ENCODE results near the gene ABCG1.
A peak's percentile ranks its signal among the peaks of the same experiment; 100 is the strongest.

Gene ABCG1

DNA sequence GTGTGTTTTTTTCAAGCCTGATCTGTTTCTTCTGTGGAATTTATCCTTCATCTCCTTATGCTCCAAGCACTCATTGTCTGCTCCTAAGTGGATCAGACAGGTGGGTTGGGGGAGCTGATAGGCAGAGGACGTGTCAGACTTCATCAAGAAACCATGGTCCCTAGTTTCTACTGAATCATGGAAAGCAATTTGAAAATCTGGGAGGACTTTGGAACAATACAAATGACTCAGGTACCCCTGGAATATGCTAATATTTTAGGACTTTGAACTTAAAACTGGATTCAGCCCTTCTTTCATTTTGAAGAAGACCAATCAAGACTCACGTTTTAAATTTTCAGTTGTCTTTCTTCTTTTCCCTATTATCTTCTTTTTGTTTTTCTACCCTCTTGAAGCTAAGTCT, 7.7 kb downstream of the ABCG1 start:
- in situ Hi-C loops (cut with HindIII; ENCODE audit: low sequenced_read_pairs) = no loop called here
- TF ChIP-seq, protein P1, sequence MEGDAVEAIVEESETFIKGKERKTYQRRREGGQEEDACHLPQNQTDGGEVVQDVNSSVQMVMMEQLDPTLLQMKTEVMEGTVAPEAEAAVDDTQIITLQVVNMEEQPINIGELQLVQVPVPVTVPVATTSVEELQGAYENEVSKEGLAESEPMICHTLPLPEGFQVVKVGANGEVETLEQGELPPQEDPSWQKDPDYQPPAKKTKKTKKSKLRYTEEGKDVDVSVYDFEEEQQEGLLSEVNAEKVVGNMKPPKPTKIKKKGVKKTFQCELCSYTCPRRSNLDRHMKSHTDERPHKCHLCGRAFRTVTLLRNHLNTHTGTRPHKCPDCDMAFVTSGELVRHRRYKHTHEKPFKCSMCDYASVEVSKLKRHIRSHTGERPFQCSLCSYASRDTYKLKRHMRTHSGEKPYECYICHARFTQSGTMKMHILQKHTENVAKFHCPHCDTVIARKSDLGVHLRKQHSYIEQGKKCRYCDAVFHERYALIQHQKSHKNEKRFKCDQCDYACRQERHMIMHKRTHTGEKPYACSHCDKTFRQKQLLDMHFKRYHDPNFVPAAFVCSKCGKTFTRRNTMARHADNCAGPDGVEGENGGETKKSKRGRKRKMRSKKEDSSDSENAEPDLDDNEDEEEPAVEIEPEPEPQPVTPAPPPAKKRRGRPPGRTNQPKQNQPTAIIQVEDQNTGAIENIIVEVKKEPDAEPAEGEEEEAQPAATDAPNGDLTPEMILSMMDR (IDR thresholded peaks at IDR 0.05; ENCODE audit: low read depth, low read length) = no peak
- DNase-seq (ENCODE audit: low read depth, low spot score) = no peak
- no peak overlapping the region for H3K4me3 ChIP-seq (ENCODE audit: low read depth, low read length)

DNA sequence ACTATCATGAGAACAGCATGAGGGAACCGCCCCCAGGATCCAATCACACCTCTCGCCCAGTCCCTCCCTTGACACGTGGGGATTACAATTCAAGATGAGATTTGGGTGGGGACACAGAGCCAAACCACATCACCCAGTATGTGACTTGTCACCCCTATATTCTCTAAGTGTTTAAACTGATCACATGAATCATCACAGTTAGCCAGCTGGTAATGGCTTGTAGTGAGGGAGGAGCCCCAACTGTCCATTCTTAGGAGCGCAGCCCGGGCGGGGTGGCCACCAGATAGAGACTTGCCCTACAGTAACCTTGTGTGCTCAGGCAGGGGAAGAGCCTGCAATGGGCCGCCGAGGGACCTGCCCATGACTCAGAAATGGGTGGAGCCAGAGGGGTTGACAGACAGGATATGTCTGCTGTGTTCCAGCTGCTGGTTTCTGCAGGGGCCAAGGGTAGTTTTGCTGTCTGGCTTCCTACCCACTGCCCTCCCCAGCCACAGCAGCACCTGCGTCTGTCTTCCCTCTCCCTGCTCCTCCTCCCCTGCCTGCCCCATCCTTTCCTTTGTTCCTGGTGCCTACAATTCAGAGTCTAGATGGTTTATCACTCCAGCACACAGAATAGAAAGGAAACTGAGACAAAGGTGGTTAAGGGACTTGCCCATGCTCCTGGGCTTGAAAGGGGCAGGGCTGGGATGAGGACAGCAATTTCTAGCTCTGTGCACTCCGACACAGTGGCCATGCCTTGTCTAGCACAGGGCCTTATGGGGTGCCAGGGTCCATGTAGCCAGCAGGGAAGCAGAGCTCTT, 9.2 kb downstream of the ABCG1 start:
- no peak overlapping the region for H3K4me3 ChIP-seq (ENCODE audit: low read depth, low read length)
- in situ Hi-C loops (cut with HindIII; ENCODE audit: low sequenced_read_pairs) = no loop called here
- TF ChIP-seq, protein P1 (IDR thresholded peaks at IDR 0.05; ENCODE audit: low read depth, low read length) = no peak
- peak; percentile 75 for DNase-seq (ENCODE audit: low read depth, low spot score)

DNA sequence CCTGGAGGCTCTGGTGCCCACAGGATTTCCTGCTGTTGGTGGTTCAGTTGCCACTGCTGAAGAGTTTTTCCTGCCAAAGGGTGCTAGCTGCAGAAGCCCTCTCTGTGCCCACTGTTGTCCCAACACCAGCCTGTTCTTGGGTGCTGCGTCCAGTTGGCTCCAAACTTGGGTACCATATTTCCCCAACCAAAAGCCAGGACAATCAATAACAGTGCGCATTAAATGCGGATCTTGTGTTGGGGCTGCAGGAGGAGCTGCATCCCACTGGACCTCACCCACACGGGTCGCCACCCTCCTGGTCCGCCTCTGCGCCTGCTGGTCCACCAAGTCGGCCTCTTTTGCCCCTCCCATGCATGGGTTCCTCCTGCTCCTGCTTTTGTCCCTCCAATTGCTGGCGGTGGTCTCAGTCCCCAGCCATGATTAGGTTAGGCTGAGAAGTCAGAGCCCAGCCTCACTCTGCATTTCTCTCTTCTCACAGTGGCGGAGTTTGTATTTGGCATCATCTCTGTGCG, 9.8 kb downstream of the ABCG1 start:
- TF ChIP-seq, protein P1 (IDR thresholded peaks at IDR 0.05; ENCODE audit: low read depth, low read length) = no peak
- in situ Hi-C loops (cut with HindIII; ENCODE audit: low sequenced_read_pairs) = no loop called here
- no peak for DNase-seq (ENCODE audit: low read depth, low spot score)
- H3K4me3 ChIP-seq (ENCODE audit: low read depth, low read length) = no peak overlapping the region

DNA sequence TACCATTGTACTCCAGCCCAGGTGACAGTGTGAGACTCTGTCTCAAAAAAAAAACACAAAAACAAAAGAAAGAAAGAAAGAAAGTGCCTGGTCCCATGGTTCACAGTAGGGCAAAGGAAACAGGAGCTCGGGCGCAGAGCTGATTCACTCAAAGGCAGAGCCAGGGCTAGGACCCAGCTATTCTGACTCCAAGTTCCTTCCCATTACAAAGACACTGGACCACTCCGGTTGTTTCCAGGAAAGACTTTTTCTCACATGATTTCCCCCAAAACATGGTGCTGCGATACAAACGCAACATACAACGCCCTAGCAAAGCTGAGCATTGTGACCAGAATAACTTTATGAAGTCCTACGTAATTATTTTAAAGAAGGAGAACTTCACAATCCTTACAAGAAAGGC, 10.7 kb downstream of the ABCG1 start:
- DNase-seq (ENCODE audit: low read depth, low spot score) = no peak
- in situ Hi-C loops (cut with HindIII; ENCODE audit: low sequenced_read_pairs) = no loop called here
- TF ChIP-seq, protein P1 (IDR thresholded peaks at IDR 0.05; ENCODE audit: low read depth, low read length) = no peak
- H3K4me3 ChIP-seq (ENCODE audit: low read depth, low read length) = no peak overlapping the region

- H3K4me3 ChIP-seq (ENCODE audit: low read depth, low read length) = no peak overlapping the region
- TF ChIP-seq, protein P1 (IDR thresholded peaks at IDR 0.05; ENCODE audit: low read depth, low read length) = no peak
- DNase-seq (ENCODE audit: low read depth, low spot score) = no peak
- in situ Hi-C loops (cut with HindIII; ENCODE audit: low sequenced_read_pairs) = no loop called here
These were observed 11.2 kb downstream of the ABCG1 start for GRCh38 chr21:42230178-42230577.

GRCh38 chr21:42230636-42231035, 11.7 kb downstream of the ABCG1 start:
- in situ Hi-C loops (cut with HindIII; ENCODE audit: low sequenced_read_pairs) = no loop called here
- H3K4me3 ChIP-seq (ENCODE audit: low read depth, low read length) = no peak overlapping the region
- no peak for DNase-seq (ENCODE audit: low read depth, low spot score)
- TF ChIP-seq, protein P1 (IDR thresholded peaks at IDR 0.05; ENCODE audit: low read depth, low read length) = no peak
